ENCODE measurements around the gene VEZT. TPM values are rescaled to one million over a fixed set of nuclear protein-coding genes. Genes with fewer than 3 reads are reported as not detected.

The VEZT gene
- total and polyA plus RNA-seq, 9 of the 15 experiments (the other 6 are each of a cell fraction or from before 2014, with no cell fraction given), result 16.1 to 61.5 (median 32.6) TPM

- peak; percentile 92 for TF ChIP-seq REST (IDR thresholded peaks at IDR 0.05; ENCODE audit: borderline replicate concordance)
- no peak for TF ChIP-seq REST (CRISPR knock-in tag; IDR thresholded peaks at IDR 0.05; ENCODE audit: low read depth)
- peak; percentile 33 for TF ChIP-seq USF2 (CRISPR knock-in tag; IDR thresholded peaks at IDR 0.05)
- TF ChIP-seq ZSCAN29 (IDR thresholded peaks at IDR 0.05), result no peak
- no peak for TF ChIP-seq ZKSCAN8 (CRISPR knock-in tag; IDR thresholded peaks at IDR 0.05)
- TF ChIP-seq SUPT5H (IDR thresholded peaks at IDR 0.05), result peak; percentile 77
- no peak for TF ChIP-seq RBM15 (IDR thresholded peaks at IDR 0.05; ENCODE audit: insufficient read depth, low read length)
- TF ChIP-seq FOXK2 (conservative IDR thresholded peaks at IDR 0.05 in 1 of 2, IDR thresholded peaks at IDR 0.05 in 1 of 2; ENCODE audit: low read depth in 2 of 2), result peak in 1 of 2 experiments; percentile 40; a peak in 1 of 4 replicates
- peak in 1 of 2 experiments; percentile 47; a peak in 2 of 4 replicates for TF ChIP-seq RCOR1 (IDR thresholded peaks at IDR 0.05; ENCODE audit: borderline replicate concordance in 1 of 2, low read depth in 2 of 2, low read length in 2 of 2)
- peak; percentile 74 for TF ChIP-seq TAF7 (tag; IDR thresholded peaks at IDR 0.05)
- peak in 1 of 2 experiments; percentile 42; a peak in 2 of 4 replicates for TF ChIP-seq ZNF639 (CRISPR knock-in tag; conservative IDR thresholded peaks at IDR 0.05 in 1 of 2, IDR thresholded peaks at IDR 0.05 in 1 of 2)
- peak; percentile 76 for TF ChIP-seq ATF7 (IDR thresholded peaks at IDR 0.05)
- no peak for TF ChIP-seq IRF9 (tag; IDR thresholded peaks at IDR 0.05)
- TF ChIP-seq RBFOX2 (IDR thresholded peaks at IDR 0.05; ENCODE audit: low read depth, low read length), result peak; percentile 92
- no peak for TF ChIP-seq CEBPB (tag; IDR thresholded peaks at IDR 0.05)
- TF ChIP-seq CBX1 (IDR thresholded peaks at IDR 0.05; ENCODE audit: low read depth), result no peak
Measured at GRCh38 chr12:95217377-95218149, at the start of gene VEZT, which contains the start of gene FGD6 (continued).

Data from K562 (cell line).